ENCODE results near the gene ABCA2.

ABCA2 gene

GRCh38 chr9:137021979-137022661 lies 5.9 kb downstream of the ABCA2 start:
- Histone ChIP-seq H3K79me2 (ENCODE audit: insufficient read depth, low read length) (peaks cover under 1% of the 10 kb centered on the region; the same call in 1 of the 2 replicates), H3K4me3 (ENCODE audit: low read length, poor library complexity, severe bottlenecking) (no peak overlapping the region), H3K4me2 (ENCODE audit: low read depth, low read length, poor library complexity, severe bottlenecking) (no peak overlapping the region), H3K27me3 (ENCODE audit: insufficient read depth, low read length, poor library complexity, severe bottlenecking) (no peaks in the 10 kb centered on the region), H3K9me3 (ENCODE audit: insufficient read depth, low read depth, low read length) (no peaks in the 10 kb centered on the region), H3K4me1 (ENCODE audit: insufficient read depth, low read length, poor library complexity, severe bottlenecking) (peaks cover 9% of the 10 kb centered on the region), H3F3A (ENCODE audit: low read depth) (no peaks in the 10 kb centered on the region), H4K20me1 (ENCODE audit: insufficient read depth, low read length, poor library complexity, severe bottlenecking) (peaks cover 7% of the 10 kb centered on the region), H3K36me3 (ENCODE audit: insufficient read depth, low read length) (no peaks in the 10 kb centered on the region), H3K9me2 (replicated peaks; ENCODE audit: low read depth, low read length) (no peaks in the 10 kb centered on the region), H2AFZ (ENCODE audit: low read length) (no peak overlapping the region), H3K9ac (ENCODE audit: low read depth, low read length, poor library complexity, severe bottlenecking) (no peak overlapping the region)
- TF ChIP-seq EZH2phosphoT487 (IDR thresholded peaks at IDR 0.05; ENCODE audit: borderline replicate concordance) (no peak), CTCF (conservative IDR thresholded peaks at IDR 0.05; ENCODE audit: low read length) (no peak)

GRCh38 chr9:137021568-137021978 lies 6.5 kb downstream of the ABCA2 start:
- TF ChIP-seq EZH2phosphoT487 (IDR thresholded peaks at IDR 0.05; ENCODE audit: borderline replicate concordance) (no peak), CTCF (conservative IDR thresholded peaks at IDR 0.05; ENCODE audit: low read length) (no peak)
- H3K79me2 ChIP-seq (ENCODE audit: insufficient read depth, low read length): no peaks in the 10 kb centered on the region; the same call in 1 of the 2 replicates
- no peaks in the 10 kb centered on the region for H3F3A ChIP-seq (ENCODE audit: low read depth)
- no peaks in the 10 kb centered on the region for H3K27me3 ChIP-seq (ENCODE audit: insufficient read depth, low read length, poor library complexity, severe bottlenecking)
- peaks cover 4% of the 10 kb centered on the region for H3K4me1 ChIP-seq (ENCODE audit: insufficient read depth, low read length, poor library complexity, severe bottlenecking)
- peaks cover 4% of the 10 kb centered on the region for H4K20me1 ChIP-seq (ENCODE audit: insufficient read depth, low read length, poor library complexity, severe bottlenecking)
- H3K36me3 ChIP-seq (ENCODE audit: insufficient read depth, low read length): no peaks in the 10 kb centered on the region
- H3K9me3 ChIP-seq (ENCODE audit: insufficient read depth, low read depth, low read length): no peaks in the 10 kb centered on the region
- H3K9me2 ChIP-seq (replicated peaks; ENCODE audit: low read depth, low read length): no peaks in the 10 kb centered on the region
- no peak overlapping the region for H2AFZ ChIP-seq (ENCODE audit: low read length)
- H3K4me2 ChIP-seq (ENCODE audit: low read depth, low read length, poor library complexity, severe bottlenecking): no peak overlapping the region
- no peak overlapping the region for H3K9ac ChIP-seq (ENCODE audit: low read depth, low read length, poor library complexity, severe bottlenecking)
- no peak overlapping the region for H3K4me3 ChIP-seq (ENCODE audit: low read length, poor library complexity, severe bottlenecking)

GRCh38 chr9:137020771-137021567 lies 7.1 kb downstream of the ABCA2 start:
- no peaks in the 10 kb centered on the region for H3K9me2 ChIP-seq (replicated peaks; ENCODE audit: low read depth, low read length)
- no peaks in the 10 kb centered on the region for H3K36me3 ChIP-seq (ENCODE audit: insufficient read depth, low read length)
- H3K27me3 ChIP-seq (ENCODE audit: insufficient read depth, low read length, poor library complexity, severe bottlenecking): no peaks in the 10 kb centered on the region
- H4K20me1 ChIP-seq (ENCODE audit: insufficient read depth, low read length, poor library complexity, severe bottlenecking): peaks cover 4% of the 10 kb centered on the region
- no peaks in the 10 kb centered on the region for H3K9me3 ChIP-seq (ENCODE audit: insufficient read depth, low read depth, low read length)
- no peak for TF ChIP-seq EZH2phosphoT487 (IDR thresholded peaks at IDR 0.05; ENCODE audit: borderline replicate concordance)
- no peak for TF ChIP-seq CTCF (conservative IDR thresholded peaks at IDR 0.05; ENCODE audit: low read length)
- no peak overlapping the region for H3K4me3 ChIP-seq (ENCODE audit: low read length, poor library complexity, severe bottlenecking)
- H3K79me2 ChIP-seq (ENCODE audit: insufficient read depth, low read length): no peaks in the 10 kb centered on the region
- no peak overlapping the region for H2AFZ ChIP-seq (ENCODE audit: low read length)
- no peaks in the 10 kb centered on the region for H3K4me1 ChIP-seq (ENCODE audit: insufficient read depth, low read length, poor library complexity, severe bottlenecking)
- H3F3A ChIP-seq (ENCODE audit: low read depth): no peaks in the 10 kb centered on the region
- no peak overlapping the region for H3K9ac ChIP-seq (ENCODE audit: low read depth, low read length, poor library complexity, severe bottlenecking)
- no peak overlapping the region for H3K4me2 ChIP-seq (ENCODE audit: low read depth, low read length, poor library complexity, severe bottlenecking)
